Neural cell (in vitro differentiated cells): ENCODE results near the gene CLSTN2.

Source experiments
- CTCF ChIP-seq: fragments of 450-650 bp; IDR thresholded peaks from 2 replicates; pipeline ENCODE4 v1.5.1; 2014; ENCODE audit warnings: antibody characterized with exemption, mild to moderate bottlenecking, moderate library complexity; ENCODE audit not compliant: poor library complexity, severe bottlenecking
- TAF1 ChIP-seq: IDR thresholded peaks from 2 replicates; pipeline ENCODE4 v1.6.1; 2012; ENCODE audit warnings: low read depth

DNA sequence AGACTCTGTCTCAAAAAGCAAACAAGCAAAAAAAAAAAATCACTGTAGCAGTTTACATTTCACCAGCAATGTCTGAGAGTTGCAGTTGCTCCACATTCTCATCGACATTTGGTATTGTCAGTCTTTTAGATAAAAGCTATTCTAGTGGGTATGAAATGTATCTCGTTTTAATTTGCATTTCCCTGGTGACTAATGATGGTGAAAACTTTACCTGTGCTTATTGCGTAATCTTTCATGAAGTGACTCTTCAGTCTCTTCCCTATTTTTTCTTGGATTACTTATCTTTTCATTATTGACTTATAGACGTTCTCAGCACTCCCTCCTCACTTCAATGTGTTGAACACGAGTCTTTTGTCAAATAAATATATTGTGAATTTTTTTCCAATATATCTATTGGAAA lies 37.2 kb upstream of the CLSTN2 start:
- TF ChIP-seq TAF1 = no peak
- no peak for TF ChIP-seq CTCF
